AG09319 (cell line): ENCODE results near the gene TMEM51.

Experiments used
- DNase-seq: peaks from one replicate; pipeline ENCODE4 v3.0.0-alpha.2; 2010; ENCODE audit warnings: low read depth; ENCODE audit errors: extremely low read depth
- CTCF ChIP-seq: IDR thresholded peaks from 2 replicates; pipeline ENCODE4 v1.5.1; 2011; ENCODE audit warnings: low read depth, mild to moderate bottlenecking, inconsistent platforms, low read length, moderate library complexity

Gene TMEM51

GRCh38 chr1:15187175-15188129 lies 33.9 kb downstream of the TMEM51 start:
- no peak for DNase-seq
- no peak for TF ChIP-seq CTCF

- DNase-seq = no peak
- no peak for TF ChIP-seq CTCF
Observed at GRCh38 chr1:15188130-15188524, 34.6 kb downstream of the TMEM51 start.

- DNase-seq = no peak
- TF ChIP-seq CTCF = no peak
Observed at GRCh38 chr1:15188678-15189077, 35.1 kb downstream of the TMEM51 start.

- no peak for TF ChIP-seq CTCF
- DNase-seq = no peak
Observed at GRCh38 chr1:15189692-15190370, 36.3 kb downstream of the TMEM51 start.

- DNase-seq = no peak
- TF ChIP-seq CTCF = no peak
Observed at GRCh38 chr1:15191267-15191666, 37.7 kb downstream of the TMEM51 start.

GRCh38 chr1:15191770-15192169 lies 38.2 kb downstream of the TMEM51 start:
- DNase-seq = no peak
- TF ChIP-seq CTCF = no peak
